Measurements from ENCODE around the gene ACOT7.

The ACOT7 gene

GRCh38 chr1:6360517-6361070 lies 33.0 kb downstream of the ACOT7 start:
- Histone ChIP-seq H3K4me3 (no peak overlapping the region), H3K9me3 (ENCODE audit: low read depth, low read length) (no peaks in the 10 kb centered on the region), H3K27ac (no peak overlapping the region), H3K36me3 (ENCODE audit: insufficient read depth, low read length) (no peaks in the 10 kb centered on the region), H3K9ac (ENCODE audit: insufficient read length) (no peak overlapping the region)
- no peak for DNase-seq (ENCODE audit: low read depth, low spot score)
- no peak for TF ChIP-seq EZH2 (IDR thresholded peaks at IDR 0.05)
- no peak for TF ChIP-seq FOXP2 (optimal IDR thresholded peaks at IDR 0.05; ENCODE audit: control extremely low read depth, extremely low read length, insufficient read depth)
- no peak for TF ChIP-seq POLR2AphosphoS5 (IDR thresholded peaks at IDR 0.05; ENCODE audit: borderline replicate concordance, low read depth, low read length)

GRCh38 chr1:6360117-6360496 lies 33.5 kb downstream of the ACOT7 start:
- H3K9me3 ChIP-seq (ENCODE audit: low read depth, low read length): no peaks in the 10 kb centered on the region
- no peaks in the 10 kb centered on the region for H3K36me3 ChIP-seq (ENCODE audit: insufficient read depth, low read length)
- no peak overlapping the region for H3K27ac ChIP-seq
- DNase-seq (ENCODE audit: low read depth, low spot score): no peak
- no peak overlapping the region for H3K4me3 ChIP-seq
- TF ChIP-seq FOXP2 (optimal IDR thresholded peaks at IDR 0.05; ENCODE audit: control extremely low read depth, extremely low read length, insufficient read depth) (no peak), POLR2AphosphoS5 (IDR thresholded peaks at IDR 0.05; ENCODE audit: borderline replicate concordance, low read depth, low read length) (no peak), EZH2 (IDR thresholded peaks at IDR 0.05) (no peak)
- no peak overlapping the region for H3K9ac ChIP-seq (ENCODE audit: insufficient read length)

DNA sequence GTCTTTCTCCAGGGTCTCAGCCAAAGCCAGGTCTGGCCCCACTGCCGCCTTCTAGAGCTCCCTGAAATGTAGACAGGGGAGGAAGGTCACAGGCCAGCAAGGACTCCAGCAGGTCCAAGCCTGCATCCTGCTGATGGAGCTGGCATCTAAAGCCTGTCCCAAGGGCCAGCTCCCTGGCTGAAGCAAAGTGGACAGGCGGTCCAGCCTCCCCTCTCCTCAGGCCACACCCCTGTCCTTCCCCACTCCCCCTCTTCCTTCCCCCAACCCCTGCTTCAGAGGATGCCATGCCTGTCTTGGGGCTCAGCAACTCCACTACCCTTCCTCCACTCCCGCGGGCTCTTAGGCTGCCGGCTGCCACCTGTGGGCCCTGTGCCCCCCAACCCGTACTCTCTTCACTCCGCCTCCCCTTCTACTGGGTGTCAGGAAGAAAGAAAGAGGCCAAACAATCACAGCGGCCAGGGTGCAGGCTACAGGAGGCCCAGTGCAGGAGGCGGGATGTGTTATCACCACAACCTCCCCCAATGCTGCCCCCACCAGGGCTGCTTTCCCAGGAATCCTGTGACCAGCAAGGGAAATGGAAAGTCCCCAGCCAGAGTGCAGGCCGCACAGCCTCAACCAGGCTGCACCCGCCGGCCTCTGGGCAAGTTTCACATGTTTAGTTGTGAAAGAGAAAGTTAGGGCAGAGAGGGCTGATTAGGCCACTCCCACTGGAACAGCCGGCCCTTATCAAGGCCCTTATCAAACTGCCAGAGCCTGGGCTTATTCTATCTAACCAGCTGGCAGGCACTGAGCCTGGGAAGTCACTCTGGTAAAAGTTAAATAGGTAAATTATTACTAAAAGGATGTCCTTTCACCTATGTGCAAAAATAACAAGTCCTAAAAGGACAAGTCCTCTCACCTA lies 34.1 kb downstream of the ACOT7 start:
- Histone ChIP-seq H3K9ac (ENCODE audit: insufficient read length) (no peak overlapping the region), H3K9me3 (ENCODE audit: low read depth, low read length) (no peaks in the 10 kb centered on the region), H3K4me3 (no peak overlapping the region), H3K27ac (no peak overlapping the region), H3K36me3 (ENCODE audit: insufficient read depth, low read length) (no peaks in the 10 kb centered on the region)
- no peak for TF ChIP-seq POLR2AphosphoS5 (IDR thresholded peaks at IDR 0.05; ENCODE audit: borderline replicate concordance, low read depth, low read length)
- TF ChIP-seq FOXP2 (optimal IDR thresholded peaks at IDR 0.05; ENCODE audit: control extremely low read depth, extremely low read length, insufficient read depth): no peak
- TF ChIP-seq EZH2 (IDR thresholded peaks at IDR 0.05): no peak
- DNase-seq (ENCODE audit: low read depth, low spot score): no peak

- Histone ChIP-seq H3K27ac (no peak overlapping the region), H3K9ac (ENCODE audit: insufficient read length) (no peak overlapping the region), H3K9me3 (ENCODE audit: low read depth, low read length) (no peaks in the 10 kb centered on the region), H3K36me3 (ENCODE audit: insufficient read depth, low read length) (no peaks in the 10 kb centered on the region), H3K4me3 (no peak overlapping the region)
- no peak for DNase-seq (ENCODE audit: low read depth, low spot score)
- no peak for TF ChIP-seq POLR2AphosphoS5 (IDR thresholded peaks at IDR 0.05; ENCODE audit: borderline replicate concordance, low read depth, low read length)
- TF ChIP-seq EZH2 (IDR thresholded peaks at IDR 0.05): no peak
- TF ChIP-seq FOXP2 (optimal IDR thresholded peaks at IDR 0.05; ENCODE audit: control extremely low read depth, extremely low read length, insufficient read depth): no peak
Measured at GRCh38 chr1:6358757-6359201, 34.8 kb downstream of the ACOT7 start.

- Histone ChIP-seq H3K27ac (no peak overlapping the region), H3K9ac (ENCODE audit: insufficient read length) (no peak overlapping the region), H3K9me3 (ENCODE audit: low read depth, low read length) (no peaks in the 10 kb centered on the region), H3K36me3 (ENCODE audit: insufficient read depth, low read length) (no peaks in the 10 kb centered on the region), H3K4me3 (no peak overlapping the region)
- TF ChIP-seq POLR2AphosphoS5 (IDR thresholded peaks at IDR 0.05; ENCODE audit: borderline replicate concordance, low read depth, low read length) (no peak), EZH2 (IDR thresholded peaks at IDR 0.05) (no peak), FOXP2 (optimal IDR thresholded peaks at IDR 0.05; ENCODE audit: control extremely low read depth, extremely low read length, insufficient read depth) (no peak)
- no peak for DNase-seq (ENCODE audit: low read depth, low spot score)
Measured at GRCh38 chr1:6358144-6358624, 35.4 kb downstream of the ACOT7 start.

GRCh38 chr1:6357243-6357936 lies 36.2 kb downstream of the ACOT7 start:
- Histone ChIP-seq H3K36me3 (ENCODE audit: insufficient read depth, low read length) (no peaks in the 10 kb centered on the region), H3K9ac (ENCODE audit: insufficient read length) (no peak overlapping the region), H3K27ac (no peak overlapping the region), H3K9me3 (ENCODE audit: low read depth, low read length) (no peaks in the 10 kb centered on the region), H3K4me3 (no peak overlapping the region)
- TF ChIP-seq EZH2 (IDR thresholded peaks at IDR 0.05) (no peak), POLR2AphosphoS5 (IDR thresholded peaks at IDR 0.05; ENCODE audit: borderline replicate concordance, low read depth, low read length) (no peak), FOXP2 (optimal IDR thresholded peaks at IDR 0.05; ENCODE audit: control extremely low read depth, extremely low read length, insufficient read depth) (no peak)
- DNase-seq (ENCODE audit: low read depth, low spot score): no peak

DNA sequence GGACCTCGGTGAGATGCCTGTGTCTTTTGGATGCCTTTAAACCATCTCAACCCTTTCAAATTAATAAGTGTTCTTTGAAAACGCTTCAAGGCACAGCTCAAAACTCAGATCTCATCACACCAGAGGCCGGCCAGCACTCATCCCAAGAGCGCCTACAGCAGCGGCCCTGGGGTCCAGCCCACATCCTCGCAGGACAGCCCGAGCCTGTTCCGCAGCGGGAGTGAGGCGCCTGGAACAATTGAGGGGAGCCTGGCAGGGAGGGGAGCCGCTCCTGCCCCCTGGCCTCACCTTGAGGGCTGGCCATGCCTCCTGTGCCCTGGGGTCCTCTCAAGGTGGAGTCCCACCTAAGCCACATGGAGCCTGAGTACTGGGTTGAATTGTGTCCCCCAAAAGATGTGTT lies 37.9 kb downstream of the ACOT7 start:
- H3K27ac ChIP-seq: no peak overlapping the region
- TF ChIP-seq POLR2AphosphoS5 (IDR thresholded peaks at IDR 0.05; ENCODE audit: borderline replicate concordance, low read depth, low read length): no peak
- no peak for TF ChIP-seq FOXP2 (optimal IDR thresholded peaks at IDR 0.05; ENCODE audit: control extremely low read depth, extremely low read length, insufficient read depth)
- TF ChIP-seq EZH2 (IDR thresholded peaks at IDR 0.05): no peak
- no peak overlapping the region for H3K4me3 ChIP-seq
- no peak overlapping the region for H3K9ac ChIP-seq (ENCODE audit: insufficient read length)
- H3K36me3 ChIP-seq (ENCODE audit: insufficient read depth, low read length): no peaks in the 10 kb centered on the region
- H3K9me3 ChIP-seq (ENCODE audit: low read depth, low read length): no peaks in the 10 kb centered on the region
- DNase-seq (ENCODE audit: low read depth, low spot score): no peak
